CD14-positive monocyte (primary cell): ENCODE measurements around the gene MLYCD. TPM values are rescaled to one million over a fixed set of nuclear protein-coding genes. Genes with fewer than 3 reads are reported as not detected.

ENCODE experiments used
- DNase-seq, 3 donors: peaks; one replicate each; pipeline ENCODE4 v3.0.0-alpha.2; 2011 to 2022
- H2AFZ ChIP-seq: 2 replicates; pipeline ENCODE4 v1.6.0; 2012; ENCODE audit warnings: mild to moderate bottlenecking, low read depth, low read length, inconsistent platforms; ENCODE audit not compliant: insufficient read depth, poor library complexity, severe bottlenecking
- H3K27ac ChIP-seq, 2 donors: 1 replicate in 1 of 2; 2 replicates in 1 of 2; pipeline ENCODE4 v1.5.1; 2012 to 2013; ENCODE audit warnings: low read length in 2 of 2, control low read depth in 1 of 2, inconsistent platforms in 1 of 2, low read depth in 1 of 2, mild to moderate bottlenecking in 1 of 2
- H3K27me3 ChIP-seq, 2 donors: one replicate each; pipeline versions ENCODE4 v1.6.0 to v1.6.1; 2011 to 2013; ENCODE audit warnings: low read length in 2 of 2; ENCODE audit not compliant: control insufficient read depth in 2 of 2, insufficient read depth in 2 of 2
- H3K36me3 ChIP-seq, 2 donors: replicated peaks in 1 of 2; 1 replicate in 1 of 2; 2 replicates in 1 of 2; pipeline versions ENCODE4 v1.5.1 to v1.6.1; 2012 to 2013; ENCODE audit warnings: low read length in 2 of 2, control low read depth in 1 of 2, inconsistent platforms in 1 of 2, mild to moderate bottlenecking in 1 of 2; ENCODE audit not compliant: insufficient read depth in 2 of 2, control insufficient read depth in 1 of 2
- H3K4me1 ChIP-seq, 2 donors: 1 replicate in 1 of 2; 2 replicates in 1 of 2; pipeline versions ENCODE4 v1.5.1 to v1.6.1; 2012 to 2013; ENCODE audit warnings: low read length in 2 of 2, control low read depth in 1 of 2, inconsistent platforms in 1 of 2, mild to moderate bottlenecking in 1 of 2, moderate library complexity in 1 of 2; ENCODE audit not compliant: insufficient read depth in 2 of 2, control insufficient read depth in 1 of 2
- H3K4me2 ChIP-seq: replicated peaks from 2 replicates; pipeline ENCODE3; 2012; ENCODE audit warnings: low read length, moderate library complexity, mild to moderate bottlenecking; ENCODE audit not compliant: poor library complexity, severe bottlenecking; ENCODE audit errors: extremely low read depth
- H3K4me3 ChIP-seq, 3 experiments: fragments of 200-600 bp in 1 of 3; sonication (generic) in 1 of 3; replicated peaks in 1 of 3; 1 replicate in 2 of 3; 2 replicates in 1 of 3; pipeline ENCODE4 v1.5.1; 2011 to 2013; ENCODE audit warnings: low read length in 3 of 3, mild to moderate bottlenecking in 3 of 3, control low read depth in 2 of 3, low read depth in 2 of 3, inconsistent platforms in 1 of 3, moderate library complexity in 1 of 3
- H3K79me2 ChIP-seq: 2 replicates; pipeline ENCODE4 v1.6.0; 2012; ENCODE audit warnings: mild to moderate bottlenecking, control low read depth, inconsistent platforms, low read length, moderate library complexity; ENCODE audit not compliant: insufficient read depth
- H3K9ac ChIP-seq: 2 replicates; pipeline ENCODE4 v1.6.0; 2017; ENCODE audit warnings: low read length, mild to moderate bottlenecking; ENCODE audit not compliant: insufficient read depth, poor library complexity, severe bottlenecking
- H3K9me3 ChIP-seq, 2 donors: replicated peaks in 1 of 2; 1 replicate in 1 of 2; 2 replicates in 1 of 2; pipeline versions ENCODE4 v1.5.1 to v1.6.1; 2012 to 2013; ENCODE audit warnings: low read length in 2 of 2, control low read depth in 1 of 2; ENCODE audit not compliant: control insufficient read depth in 1 of 2, insufficient read depth in 1 of 2
- H4K20me1 ChIP-seq: 2 replicates; pipeline ENCODE4 v1.6.0; 2012; ENCODE audit warnings: mild to moderate bottlenecking, low read length, control low read depth, moderate library complexity; ENCODE audit not compliant: insufficient read depth
- H3K27ac Mint-ChIP-seq, 7 donors: one replicate each; pipeline ENCODE4 v1.8.0; 2020; ENCODE audit warnings: mild to moderate bottlenecking in 7 of 7, mixed read lengths in 7 of 7, moderate library complexity in 6 of 7, inconsistent platforms in 2 of 7
- H3K27me3 Mint-ChIP-seq, 3 donors: one replicate each; pipeline ENCODE4 v1.8.0; 2021 to 2022; ENCODE audit warnings: low read depth in 3 of 3, mild to moderate bottlenecking in 3 of 3, mixed read lengths in 3 of 3, moderate library complexity in 3 of 3, inconsistent platforms in 1 of 3
- H3K36me3 Mint-ChIP-seq, 2 donors: one replicate each; pipeline ENCODE4 v1.8.0; 2020; ENCODE audit warnings: mixed read lengths in 2 of 2, inconsistent platforms in 1 of 2, mild to moderate bottlenecking in 1 of 2
- H3K4me1 Mint-ChIP-seq: one replicate; pipeline ENCODE4 v1.8.0; 2020; ENCODE audit warnings: mild to moderate bottlenecking, mixed read lengths
- H3K4me3 Mint-ChIP-seq, 2 donors: one replicate each; pipeline ENCODE4 v1.8.0; 2020; ENCODE audit warnings: mild to moderate bottlenecking in 2 of 2, mixed read lengths in 2 of 2, moderate library complexity in 1 of 2
- H3K9me3 Mint-ChIP-seq, 7 donors: one replicate each; pipeline ENCODE4 v1.8.0; 2020 to 2022; ENCODE audit warnings: mixed read lengths in 7 of 7, mild to moderate bottlenecking in 6 of 7, moderate library complexity in 6 of 7, inconsistent platforms in 2 of 7
- CTCF ChIP-seq: fragments of 200-600 bp; IDR thresholded peaks from one replicate; pipeline ENCODE4 v1.8.0; 2022; ENCODE audit warnings: antibody characterized with exemption, mild to moderate bottlenecking
- WGBS: methylation state at CpG from one replicate; pipeline ENCODE4 v1.1.5; 2013; ENCODE audit warnings: missing lambda C conversion rate; ENCODE audit not compliant: insufficient coverage; 5-methylcytosine and 5-hydroxymethylcytosine counted together
- intact Hi-C, 2 donors: fragments of 100-400 bp; cut with micrococcal nuclease; formaldehyde crosslinking; loops; one replicate each; pipeline versions ENCODE4 v1.15.0 to v1.15.1; 2023
- polyA plus RNA-seq, 3 donors: library from polyadenylated mRNA; depleted of rRNA in 1 of 3; unstranded in 2 of 3; stranded (reverse) in 1 of 3; fragments of 300-500 nt in 2 of 3; fragments of >200 nt in 1 of 3; fragmentation: Illumina TruSeq in 2 of 3; gene quantifications; 1 replicate in 2 of 3; 2 replicates in 1 of 3; pipeline ENCODE4 v1.2.3, GENCODE V29; 2012 to 2021

The MLYCD gene
- polyA plus RNA-seq, 3 donors, result 1.2 to 2.4 (median 1.3) TPM

- WGBS, result 79% methylated on average over 12 of the region's 16 CpGs
- intact Hi-C loops, result no loop called here
- no peak overlapping the region for H3K4me3 ChIP-seq
- no peak for DNase-seq
- H4K20me1 ChIP-seq, result no peaks in the 10 kb centered on the region
- Mint-ChIP-seq H3K27ac (peak overlapping the region in 1 of 7 donors; percentile 11), H3K4me1 (no peaks in the 10 kb centered on the region), H3K9me3 (no peaks in the 10 kb centered on the region), H3K27me3 (no peaks in the 10 kb centered on the region), H3K4me3 (no peak overlapping the region), H3K36me3 (peaks cover 13 to 22% of the 10 kb centered on the region in 2 donors)
- TF ChIP-seq CTCF, result no peak
- no peaks in the 10 kb centered on the region for H3K9me3 ChIP-seq
- H3K36me3 ChIP-seq, result peaks cover 2 to 11% of the 10 kb centered on the region in 2 donors
- no peaks in the 10 kb centered on the region for H3K4me1 ChIP-seq
- H3K4me2 ChIP-seq, result no peak overlapping the region
- H3K27me3 ChIP-seq, result no peaks in the 10 kb centered on the region
- no peak overlapping the region for H3K27ac ChIP-seq
- H2AFZ ChIP-seq, result no peak overlapping the region
- no peak overlapping the region for H3K9ac ChIP-seq
- H3K79me2 ChIP-seq, result no peaks in the 10 kb centered on the region
These were observed 29.6 kb downstream of the MLYCD start for GRCh38 chr16:83928341-83929055.

GRCh38 chr16:83929811-83930555 lies 31.1 kb downstream of the MLYCD start:
- Mint-ChIP-seq H3K27ac (peak overlapping the region in 1 of 7 donors; percentile 69), H3K9me3 (no peaks in the 10 kb centered on the region), H3K4me3 (no peak overlapping the region), H3K4me1 (no peaks in the 10 kb centered on the region), H3K36me3 (peaks cover 7 to 13% of the 10 kb centered on the region in 2 donors), H3K27me3 (peaks cover 0 to 2% (median 0%) of the 10 kb centered on the region in 3 donors)
- Histone ChIP-seq H4K20me1 (no peaks in the 10 kb centered on the region), H3K36me3 (peaks cover 0 to 2% of the 10 kb centered on the region in 2 donors), H3K4me3 (no peak overlapping the region), H3K9me3 (no peaks in the 10 kb centered on the region), H3K9ac (no peak overlapping the region), H3K27me3 (no peaks in the 10 kb centered on the region), H3K79me2 (no peaks in the 10 kb centered on the region), H3K4me2 (no peak overlapping the region), H3K27ac (no peak overlapping the region), H3K4me1 (no peaks in the 10 kb centered on the region), H2AFZ (no peak overlapping the region)
- TF ChIP-seq CTCF, result no peak
- 96% methylated on average over 16 of the region's 17 CpGs for WGBS
- no peak for DNase-seq
- intact Hi-C loops, result no loop called here
